GM12872 (cell line): ENCODE data around the gene FAM162B.

Experiments
- TF ChIP-seq, protein P1 (sequence below): IDR thresholded peaks from 3 replicates; pipeline ENCODE4 v1.5.1; 2011; ENCODE audit warnings: low read depth, mild to moderate bottlenecking, low read length, moderate library complexity; ENCODE audit not compliant: insufficient read depth

Gene FAM162B

DNA sequence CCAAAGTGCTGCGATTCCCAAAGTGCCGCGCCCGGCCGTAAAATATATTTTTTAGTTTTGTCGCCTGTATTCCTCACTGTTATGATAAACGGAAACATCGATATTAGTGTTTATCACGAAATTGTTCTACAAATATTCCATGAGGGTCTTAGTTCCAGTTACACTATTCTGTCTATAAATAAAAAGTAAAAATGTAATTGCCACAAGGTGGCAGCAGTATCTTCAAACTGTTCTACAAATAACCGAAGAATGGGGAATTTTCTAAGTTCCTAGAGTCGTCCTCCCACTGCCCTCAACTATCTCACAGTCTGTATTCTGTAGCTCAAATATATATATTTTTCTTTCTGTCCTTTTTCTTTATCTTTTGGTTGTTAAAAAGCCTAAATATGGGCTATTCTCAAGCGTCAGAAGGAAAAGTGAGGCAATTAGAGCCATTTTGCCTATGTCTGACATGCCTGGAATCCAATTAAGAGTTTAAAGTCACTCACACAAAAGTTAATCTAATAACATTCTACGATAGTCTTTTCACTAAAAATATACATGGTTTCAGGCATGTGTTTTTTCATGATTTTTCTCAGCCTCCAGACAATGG lies 14.2 kb upstream of the FAM162B start:
- TF ChIP-seq, protein P1, sequence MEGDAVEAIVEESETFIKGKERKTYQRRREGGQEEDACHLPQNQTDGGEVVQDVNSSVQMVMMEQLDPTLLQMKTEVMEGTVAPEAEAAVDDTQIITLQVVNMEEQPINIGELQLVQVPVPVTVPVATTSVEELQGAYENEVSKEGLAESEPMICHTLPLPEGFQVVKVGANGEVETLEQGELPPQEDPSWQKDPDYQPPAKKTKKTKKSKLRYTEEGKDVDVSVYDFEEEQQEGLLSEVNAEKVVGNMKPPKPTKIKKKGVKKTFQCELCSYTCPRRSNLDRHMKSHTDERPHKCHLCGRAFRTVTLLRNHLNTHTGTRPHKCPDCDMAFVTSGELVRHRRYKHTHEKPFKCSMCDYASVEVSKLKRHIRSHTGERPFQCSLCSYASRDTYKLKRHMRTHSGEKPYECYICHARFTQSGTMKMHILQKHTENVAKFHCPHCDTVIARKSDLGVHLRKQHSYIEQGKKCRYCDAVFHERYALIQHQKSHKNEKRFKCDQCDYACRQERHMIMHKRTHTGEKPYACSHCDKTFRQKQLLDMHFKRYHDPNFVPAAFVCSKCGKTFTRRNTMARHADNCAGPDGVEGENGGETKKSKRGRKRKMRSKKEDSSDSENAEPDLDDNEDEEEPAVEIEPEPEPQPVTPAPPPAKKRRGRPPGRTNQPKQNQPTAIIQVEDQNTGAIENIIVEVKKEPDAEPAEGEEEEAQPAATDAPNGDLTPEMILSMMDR = peak; percentile 33; the same call in 2 of the 3 replicates

DNA sequence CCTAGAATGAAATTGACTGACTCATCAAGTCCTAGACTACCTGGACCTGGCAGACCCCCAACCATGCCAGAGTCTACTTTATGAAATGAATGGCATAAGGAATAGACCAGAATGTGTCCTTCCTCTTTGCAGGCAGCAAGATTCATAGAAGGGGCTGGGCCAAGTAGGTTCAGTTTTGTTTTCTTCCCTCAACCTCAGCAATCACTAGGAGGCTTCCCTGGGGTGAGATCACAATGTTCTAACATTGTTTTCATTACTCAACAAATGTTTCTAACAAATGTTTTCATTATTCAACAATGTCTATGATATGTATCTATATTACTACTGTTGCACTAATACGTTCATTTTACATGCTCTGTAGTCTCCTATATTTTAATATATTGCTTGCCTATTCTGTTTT lies 8.4 kb upstream of the FAM162B start:
- TF ChIP-seq, protein P1 = no peak

DNA sequence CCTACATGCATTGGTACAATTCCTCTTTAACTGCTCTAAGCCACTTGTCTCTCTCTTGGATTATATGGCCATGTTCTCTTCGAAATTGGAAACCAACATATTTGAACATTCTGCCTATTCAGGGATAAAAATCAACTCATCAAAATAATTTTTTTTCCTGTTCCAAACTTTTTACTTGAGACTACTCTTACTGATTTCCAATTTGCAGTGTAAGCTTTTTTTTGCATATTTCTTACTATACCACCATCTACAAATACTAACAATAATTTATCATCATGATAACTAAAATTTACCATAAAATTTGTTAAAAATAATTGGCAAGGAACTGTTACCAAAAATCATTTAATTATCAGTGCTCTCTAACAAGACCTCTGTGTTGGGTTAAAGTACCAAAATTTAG lies 6.9 kb upstream of the FAM162B start:
- TF ChIP-seq, protein P1 = no peak

DNA sequence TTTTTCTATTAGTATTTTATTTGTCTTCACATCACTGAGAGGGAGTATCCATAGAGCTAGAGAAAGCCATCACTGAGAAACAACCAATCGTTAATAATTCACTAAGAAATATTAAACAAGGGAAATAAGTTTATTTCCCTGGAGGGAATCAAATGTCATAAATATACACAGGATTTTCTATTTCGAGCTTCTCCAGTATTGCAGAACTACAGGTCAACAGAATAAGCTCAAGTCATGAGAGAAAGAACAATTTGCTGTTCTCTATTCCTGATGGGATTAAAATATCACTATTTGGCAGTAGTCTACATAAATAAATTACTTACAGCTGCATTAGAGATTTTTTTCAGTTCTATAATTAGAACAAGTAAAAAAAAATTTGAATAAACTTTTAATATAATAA lies 2.2 kb upstream of the FAM162B start:
- TF ChIP-seq, protein P1 = no peak

DNA sequence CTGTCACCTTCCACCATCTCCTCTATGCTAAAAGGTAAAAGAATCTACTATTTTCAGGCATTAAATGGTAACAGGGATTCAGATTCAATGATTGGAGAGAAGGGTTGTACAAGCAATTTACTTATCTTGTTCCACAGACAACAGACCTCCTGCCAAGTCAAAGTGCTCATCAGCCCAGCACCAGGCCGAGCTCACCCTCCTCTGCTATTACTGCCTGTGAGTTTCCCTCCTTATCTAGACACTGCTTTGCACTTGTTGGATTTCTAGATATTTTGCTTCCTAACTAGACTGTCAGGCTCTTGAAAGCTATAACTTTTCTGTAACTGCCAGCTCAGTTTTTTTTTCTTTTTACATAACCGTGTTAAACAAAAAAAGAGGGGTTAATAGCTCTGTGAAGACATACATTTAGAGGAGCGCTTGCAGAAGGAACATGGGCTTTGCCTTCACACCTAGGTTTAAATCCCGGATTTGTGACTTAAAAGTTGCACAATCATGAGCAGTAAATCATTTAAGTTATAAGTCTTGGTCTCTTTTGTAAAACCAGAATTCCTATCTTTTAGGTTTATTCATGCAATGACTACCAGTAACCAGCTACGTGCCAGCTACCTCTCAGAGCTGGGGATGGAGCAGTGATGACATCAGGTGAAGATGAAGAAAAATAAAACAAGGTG lies 1.1 kb upstream of the FAM162B start:
- TF ChIP-seq, protein P1 = no peak

DNA sequence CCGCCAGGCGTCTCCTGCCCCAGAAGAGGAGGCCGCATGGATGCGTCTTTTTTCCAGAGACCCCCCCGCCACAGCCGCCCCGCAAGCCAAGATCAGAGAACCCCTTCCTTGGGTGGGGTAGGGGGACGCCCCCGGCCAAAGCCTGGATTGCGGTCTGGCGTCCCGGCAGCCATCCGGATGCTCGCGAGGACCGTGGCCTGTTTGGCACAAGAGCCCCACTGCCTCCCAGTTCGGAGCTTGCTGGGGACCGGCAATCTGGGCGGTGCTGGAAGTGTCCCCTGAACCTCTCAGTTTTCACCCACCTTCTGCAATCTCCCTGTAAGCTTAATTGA lies 924 bp downstream of the FAM162B start:
- TF ChIP-seq, protein P1 = no peak

DNA sequence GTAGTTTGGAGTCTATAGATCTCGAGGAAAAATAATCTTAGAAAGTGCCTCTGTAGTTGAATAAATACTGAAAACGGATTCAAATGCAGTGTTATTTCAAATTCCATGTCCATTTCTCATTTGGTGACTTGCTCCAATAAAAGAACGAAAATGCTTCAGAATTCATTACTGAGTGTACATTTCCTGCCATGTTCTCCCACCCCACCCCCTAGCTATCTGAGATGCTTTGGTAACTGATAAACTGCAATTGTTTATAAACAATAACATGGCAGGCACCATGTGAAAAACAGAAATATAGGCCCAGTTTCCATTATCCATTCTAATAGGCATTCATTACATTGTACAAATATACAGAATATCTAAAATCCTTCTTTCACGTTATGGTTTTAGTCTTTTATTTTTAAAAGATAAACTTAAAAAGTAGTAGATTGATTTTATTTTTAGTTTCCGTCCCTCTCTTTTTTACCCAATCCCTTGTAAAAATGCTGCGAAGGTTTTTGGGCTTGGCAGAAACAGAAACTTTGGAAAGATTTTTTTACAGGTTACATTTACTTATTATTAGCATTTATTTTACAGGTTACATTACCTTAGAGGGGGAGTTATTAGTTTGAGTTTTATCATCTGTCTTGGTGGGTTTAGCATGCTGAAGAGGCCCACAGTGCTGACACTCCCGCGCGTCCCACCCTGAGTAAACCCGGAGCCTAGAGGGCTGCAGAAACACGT lies 1.5 kb downstream of the FAM162B start:
- TF ChIP-seq, protein P1 = no peak
